Osteocyte (in vitro differentiated cells): Measurements from ENCODE around the gene SLC7A6OS. TPM values are rescaled to one million over a fixed set of nuclear protein-coding genes. Genes with fewer than 3 reads are reported as not detected.

Experiments used
- DNase-seq: peaks from one replicate; pipeline ENCODE4 v3.0.0; 2021; ENCODE audit warnings: mixed read lengths; ENCODE audit not compliant: unreplicated experiment; ENCODE audit errors: extremely low spot score
- H3K27ac Mint-ChIP-seq: one replicate; pipeline ENCODE4 v1.8.0; 2021; ENCODE audit warnings: mild to moderate bottlenecking, mixed read lengths; ENCODE audit not compliant: unreplicated experiment
- H3K27me3 Mint-ChIP-seq: one replicate; pipeline ENCODE4 v1.8.0; 2021; ENCODE audit warnings: mixed read lengths; ENCODE audit not compliant: unreplicated experiment
- H3K36me3 Mint-ChIP-seq: one replicate; pipeline ENCODE4 v1.8.0; 2021; ENCODE audit warnings: mixed read lengths; ENCODE audit not compliant: unreplicated experiment
- H3K4me1 Mint-ChIP-seq: one replicate; pipeline ENCODE4 v1.8.0; 2021; ENCODE audit warnings: mixed read lengths; ENCODE audit not compliant: unreplicated experiment
- H3K4me3 Mint-ChIP-seq: one replicate; pipeline ENCODE4 v1.8.0; 2021; ENCODE audit warnings: mild to moderate bottlenecking, moderate library complexity, mixed read lengths; ENCODE audit not compliant: unreplicated experiment
- H3K9me3 Mint-ChIP-seq: one replicate; pipeline ENCODE4 v1.8.0; 2021; ENCODE audit warnings: mixed read lengths; ENCODE audit not compliant: unreplicated experiment
- CTCF ChIP-seq: fragments of 200-600 bp; sonication (generic); IDR thresholded peaks from 2 replicates; pipeline ENCODE4 v1.5.0; 2021; ENCODE audit warnings: antibody characterized with exemption, mild to moderate bottlenecking, moderate library complexity
- long read RNA-seq: library from polyadenylated mRNA; unstranded; transcript quantifications from one replicate; pipeline ENCODE4 v2.0.0, GENCODE V29; 2021
- total RNA-seq: library from RNA; stranded (reverse); gene quantifications from 2 replicates; pipeline ENCODE4 v1.2.1, GENCODE V29; 2021

The SLC7A6OS gene
- total RNA-seq, result 14.2 and 18.4 TPM in 2 replicates
- long read RNA-seq, full-length matches to known transcripts, result 40 of 56 reads
- long read RNA-seq, partial matches to known transcripts, result 5 of 56 reads
- long read RNA-seq, other reads (novel, unspliced or antisense), result 11 of 56 reads

DNA sequence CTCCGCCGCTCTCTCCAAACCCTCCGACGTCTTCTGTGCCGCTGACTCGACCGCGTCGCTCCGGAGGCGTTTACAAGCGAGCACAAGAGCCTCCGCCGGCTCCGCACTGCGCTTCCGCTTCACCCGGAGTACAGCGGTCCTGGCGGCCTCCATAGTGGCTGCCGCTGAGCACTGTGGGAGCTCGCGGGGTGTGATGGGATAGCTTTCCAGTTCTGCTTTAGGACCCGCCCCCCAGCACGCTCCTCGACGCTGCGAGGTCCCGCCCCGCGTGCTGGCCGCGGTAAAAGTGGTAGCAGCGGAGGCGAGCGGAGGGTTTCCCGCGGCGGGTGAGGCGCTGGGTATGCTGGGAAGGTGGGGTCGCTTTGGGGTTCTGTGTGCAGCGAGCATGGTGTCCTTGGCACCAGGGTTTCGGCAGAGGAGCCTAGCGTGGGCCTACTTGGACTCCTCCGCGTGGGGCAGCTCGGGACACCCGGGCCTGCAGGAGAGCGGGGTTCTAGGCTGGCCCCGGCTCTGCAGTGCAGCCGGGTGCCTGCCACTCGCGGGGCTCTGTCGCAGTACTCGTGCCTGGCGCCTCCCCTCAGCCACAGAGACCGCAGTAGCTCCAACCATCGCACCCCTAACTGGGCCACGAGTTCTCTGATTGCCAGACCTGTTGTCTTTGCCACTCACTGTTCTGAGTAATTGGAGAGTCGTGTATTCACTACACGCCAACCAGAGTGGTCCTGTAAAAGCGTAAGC, at the start of gene SLC7A6OS, which contains the start of gene PRMT7:
Gene SLC7A6OS (minus strand): TSS at position 173 of the 738 bp plus-strand sequence. CDS start 20 bp downstream, at position 153.
Gene PRMT7 (plus strand): TSS at position 246 of the 738 bp plus-strand sequence. CDS start 4,961 bp downstream, outside the sequence.
- Mint-ChIP-seq H3K36me3 (peaks cover 8% of the 10 kb centered on the region), H3K4me3 (peak within 1 kb of the TSS; percentile 98), H3K27me3 (no peaks in the 10 kb centered on the region), H3K9me3 (no peaks in the 10 kb centered on the region), H3K27ac (peak within 1 kb of the TSS; percentile 97), H3K4me1 (peaks cover 27% of the 10 kb centered on the region)
- TF ChIP-seq CTCF, result peak; percentile 37
- peak; percentile 94 for DNase-seq

- Mint-ChIP-seq H3K27me3 (no peaks in the 10 kb centered on the region), H3K36me3 (peaks cover 17% of the 10 kb centered on the region), H3K9me3 (no peaks in the 10 kb centered on the region), H3K4me3 (no peak overlapping the region), H3K27ac (no peak overlapping the region), H3K4me1 (peaks cover 3% of the 10 kb centered on the region)
- DNase-seq, result no peak
- no peak for TF ChIP-seq CTCF
Observed at GRCh38 chr16:68359398-68360191, 48.8 kb upstream of the SLC7A6OS start.

DNA sequence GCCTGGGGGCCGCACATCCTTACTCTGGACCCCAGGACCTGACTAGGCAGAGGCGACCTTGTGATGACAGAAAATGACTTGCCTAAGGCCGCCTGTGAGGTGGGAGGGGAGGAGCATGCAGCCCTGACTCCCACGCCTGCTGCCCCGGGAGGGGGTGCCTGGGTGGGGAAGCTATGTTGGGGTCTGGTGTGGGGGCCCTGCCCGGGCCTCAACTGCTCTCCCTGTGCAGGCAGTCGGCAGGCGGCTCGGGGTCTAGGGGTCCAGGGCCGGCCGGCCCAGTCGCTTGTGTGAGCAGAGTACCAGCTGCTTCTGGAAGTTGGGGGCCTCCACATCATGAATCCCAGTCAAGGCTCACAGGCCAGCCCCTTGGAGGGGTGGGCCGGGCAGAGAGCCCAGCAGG, 48.2 kb upstream of the SLC7A6OS start:
- no peak overlapping the region for H3K27ac Mint-ChIP-seq
- H3K4me3 Mint-ChIP-seq, result no peak overlapping the region
- peaks cover 19% of the 10 kb centered on the region for H3K36me3 Mint-ChIP-seq
- no peaks in the 10 kb centered on the region for H3K9me3 Mint-ChIP-seq
- no peaks in the 10 kb centered on the region for H3K27me3 Mint-ChIP-seq
- TF ChIP-seq CTCF, result no peak
- H3K4me1 Mint-ChIP-seq, result peaks cover 3% of the 10 kb centered on the region
- DNase-seq, result no peak

DNA sequence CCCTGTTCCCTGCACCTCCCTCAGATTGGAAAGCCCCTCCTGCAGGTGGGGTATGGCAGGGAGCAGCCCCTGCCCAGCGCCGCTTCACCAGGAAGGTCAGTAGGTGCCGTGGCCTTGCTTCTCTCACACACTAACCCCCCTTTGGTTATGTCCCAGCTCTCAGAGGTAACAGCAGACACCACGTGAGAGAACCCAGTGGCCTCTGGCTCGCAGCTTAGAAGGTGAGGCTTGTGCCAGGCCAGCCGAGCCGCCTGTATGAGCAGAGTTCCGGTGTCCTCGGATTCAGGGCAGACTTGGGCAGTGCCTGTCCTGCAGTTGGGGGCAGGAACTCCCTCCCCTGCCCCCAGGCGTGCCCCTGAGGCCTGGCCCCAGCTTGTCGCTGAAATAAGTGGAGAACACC, 47.2 kb upstream of the SLC7A6OS start:
- peaks cover 2% of the 10 kb centered on the region for H3K4me1 Mint-ChIP-seq
- no peak for DNase-seq
- no peaks in the 10 kb centered on the region for H3K27me3 Mint-ChIP-seq
- H3K36me3 Mint-ChIP-seq, result peaks cover 19% of the 10 kb centered on the region
- no peak for TF ChIP-seq CTCF
- H3K27ac Mint-ChIP-seq, result no peak overlapping the region
- no peak overlapping the region for H3K4me3 Mint-ChIP-seq
- H3K9me3 Mint-ChIP-seq, result no peaks in the 10 kb centered on the region

GRCh38 chr16:68357521-68357922, 46.8 kb upstream of the SLC7A6OS start:
- H3K4me3 Mint-ChIP-seq, result no peak overlapping the region
- H3K4me1 Mint-ChIP-seq, result no peaks in the 10 kb centered on the region
- no peaks in the 10 kb centered on the region for H3K9me3 Mint-ChIP-seq
- DNase-seq, result no peak
- TF ChIP-seq CTCF, result no peak
- peaks cover 21% of the 10 kb centered on the region for H3K36me3 Mint-ChIP-seq
- no peaks in the 10 kb centered on the region for H3K27me3 Mint-ChIP-seq
- H3K27ac Mint-ChIP-seq, result no peak overlapping the region
